PC-9 (cell line): ENCODE results near the gene BCL2. TPM values are rescaled to one million over a fixed set of nuclear protein-coding genes. Genes with fewer than 3 reads are reported as not detected.

Experiments
- BruUV-seq: library from RNA; stranded (reverse); fragments of 400-500 nt; replicated peaks from 2 replicates; lab custom pipeline; 2021; lab: Mats Ljungman, UMichigan
- CTCF ChIA-PET: fragments of 300-600 bp; sonication (Branson Sonifier 250); formaldehyde crosslinking; loops from one replicate; lab custom pipeline; 2022; ENCODE audit warnings: antibody characterized with exemption; lab: Charles Lee
- POLR2A ChIA-PET: fragments of 300-600 bp; sonication (Branson Sonifier 250); formaldehyde crosslinking; loops from one replicate; lab custom pipeline; 2022; ENCODE audit warnings: antibody characterized with exemption; ENCODE audit not compliant: unreplicated experiment; lab: Charles Lee
- DNase-seq, 2 experiments: peaks; one replicate each; pipeline versions ENCODE4 v3.0.0 to v3.0.0-alpha.2; 2015 to 2022; ENCODE audit warnings: mixed read lengths in 1 of 2
- H2AFZ ChIP-seq: fragments of 200-600 bp; sonication (generic); 2 replicates; pipeline ENCODE4 v1.8.1; 2017; ENCODE audit warnings: antibody characterized with exemption
- H3F3A ChIP-seq: fragments of 200-600 bp; sonication (generic); 2 replicates; pipeline ENCODE4 v1.8.1; 2017; ENCODE audit warnings: antibody characterized with exemption, mild to moderate bottlenecking, low read depth; ENCODE audit not compliant: insufficient read depth
- H3K27ac ChIP-seq: fragments of 200-600 bp; sonication (generic); 2 replicates; pipeline ENCODE4 v1.6.1; 2016; ENCODE audit warnings: mixed run types
- H3K27me3 ChIP-seq: fragments of 200-600 bp; sonication (generic); 2 replicates; pipeline ENCODE4 v1.6.1; 2016; ENCODE audit warnings: low read depth, mixed run types; ENCODE audit not compliant: insufficient read depth
- H3K36me3 ChIP-seq: fragments of 200-600 bp; sonication (generic); 2 replicates; pipeline ENCODE4 v1.6.1; 2016; ENCODE audit warnings: low read depth, mixed run types
- H3K4me1 ChIP-seq: fragments of 200-600 bp; sonication (generic); replicated peaks from 2 replicates; pipeline ENCODE4 v1.6.1; 2016; ENCODE audit warnings: mixed run types; ENCODE audit not compliant: insufficient read depth
- H3K4me2 ChIP-seq: fragments of 200-600 bp; sonication (generic); 2 replicates; pipeline ENCODE4 v1.6.1; 2017; ENCODE audit warnings: mixed run types
- H3K4me3 ChIP-seq: fragments of 200-600 bp; sonication (generic); 2 replicates; pipeline ENCODE4 v1.6.1; 2016; ENCODE audit warnings: mixed run types
- H3K79me2 ChIP-seq: fragments of 200-600 bp; sonication (generic); 2 replicates; pipeline ENCODE4 v1.6.1; 2017; ENCODE audit warnings: low read depth, mixed run types
- H3K9me2 ChIP-seq: fragments of 200-600 bp; sonication (generic); 2 replicates; pipeline ENCODE4 v1.8.1; 2017; ENCODE audit warnings: mild to moderate bottlenecking; ENCODE audit not compliant: insufficient read depth
- H3K9me3 ChIP-seq: fragments of 200-600 bp; sonication (generic); 2 replicates; pipeline ENCODE4 v1.8.1; 2016; ENCODE audit warnings: low read depth; ENCODE audit not compliant: insufficient read depth
- H4K20me1 ChIP-seq: fragments of 200-600 bp; sonication (generic); 2 replicates; pipeline ENCODE4 v1.8.1; 2017; ENCODE audit not compliant: insufficient read depth
- EZH2 ChIP-seq: fragments of 200-600 bp; sonication (generic); IDR thresholded peaks from 2 replicates; pipeline ENCODE4 v1.8.0; 2017; ENCODE audit warnings: antibody characterized with exemption, low read depth
- intact Hi-C: fragments of 100-400 bp; cut with micrococcal nuclease; formaldehyde crosslinking; loops from one replicate; pipeline ENCODE4 v1.10.0; 2022; ENCODE audit not compliant: unreplicated experiment
- total RNA-seq: library from RNA; stranded (reverse); gene quantifications from 2 replicates; pipeline ENCODE4 v1.2.3, GENCODE V29; 2021
- TF ChIP-seq, protein P1 (sequence below): fragments of 200-600 bp; sonication (generic); conservative IDR thresholded peaks from 2 replicates; pipeline ENCODE4 v1.6.1; 2017; ENCODE audit warnings: mixed run types, antibody characterized with exemption, mild to moderate bottlenecking, moderate library complexity

BCL2 gene
- total RNA-seq, 1 experiment from 2014 or later, result 2.0 TPM

DNA sequence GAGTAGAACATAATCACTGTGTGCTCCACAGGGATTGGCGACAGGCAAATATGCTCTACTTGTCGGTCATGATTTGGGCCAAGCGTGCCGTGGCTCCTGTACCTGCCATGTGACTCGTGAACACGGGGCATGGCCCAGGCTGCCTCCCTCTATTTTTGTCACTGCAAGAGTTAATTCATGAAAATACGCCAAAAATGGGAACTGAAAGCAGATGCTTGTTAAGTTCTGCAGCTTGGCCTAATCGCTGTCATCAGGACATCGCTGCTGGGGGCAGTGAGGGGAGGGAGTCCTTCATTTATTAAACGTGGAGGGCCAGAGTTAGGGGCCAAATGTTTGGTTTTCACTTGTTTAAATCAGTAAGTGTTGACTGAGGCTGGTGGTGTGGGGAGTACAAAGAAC, 177.8 kb downstream of the BCL2 start:
- H4K20me1 ChIP-seq, result no peaks in the 10 kb centered on the region
- H2AFZ ChIP-seq, result no peak overlapping the region
- POLR2A ChIA-PET, result no interaction called here
- H3K27ac ChIP-seq, result no peak overlapping the region
- H3K9me2 ChIP-seq, result no peaks in the 10 kb centered on the region
- no peak for DNase-seq
- H3K4me1 ChIP-seq, result no peaks in the 10 kb centered on the region
- no peaks in the 10 kb centered on the region for H3K9me3 ChIP-seq
- H3K4me2 ChIP-seq, result no peak overlapping the region
- no TSS peak for BruUV-seq
- no peak overlapping the region for H3K4me3 ChIP-seq
- no peaks in the 10 kb centered on the region for H3K27me3 ChIP-seq
- TF ChIP-seq EZH2, result no peak
- TF ChIP-seq, protein P1, sequence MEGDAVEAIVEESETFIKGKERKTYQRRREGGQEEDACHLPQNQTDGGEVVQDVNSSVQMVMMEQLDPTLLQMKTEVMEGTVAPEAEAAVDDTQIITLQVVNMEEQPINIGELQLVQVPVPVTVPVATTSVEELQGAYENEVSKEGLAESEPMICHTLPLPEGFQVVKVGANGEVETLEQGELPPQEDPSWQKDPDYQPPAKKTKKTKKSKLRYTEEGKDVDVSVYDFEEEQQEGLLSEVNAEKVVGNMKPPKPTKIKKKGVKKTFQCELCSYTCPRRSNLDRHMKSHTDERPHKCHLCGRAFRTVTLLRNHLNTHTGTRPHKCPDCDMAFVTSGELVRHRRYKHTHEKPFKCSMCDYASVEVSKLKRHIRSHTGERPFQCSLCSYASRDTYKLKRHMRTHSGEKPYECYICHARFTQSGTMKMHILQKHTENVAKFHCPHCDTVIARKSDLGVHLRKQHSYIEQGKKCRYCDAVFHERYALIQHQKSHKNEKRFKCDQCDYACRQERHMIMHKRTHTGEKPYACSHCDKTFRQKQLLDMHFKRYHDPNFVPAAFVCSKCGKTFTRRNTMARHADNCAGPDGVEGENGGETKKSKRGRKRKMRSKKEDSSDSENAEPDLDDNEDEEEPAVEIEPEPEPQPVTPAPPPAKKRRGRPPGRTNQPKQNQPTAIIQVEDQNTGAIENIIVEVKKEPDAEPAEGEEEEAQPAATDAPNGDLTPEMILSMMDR, result no peak
- no peaks in the 10 kb centered on the region for H3F3A ChIP-seq
- intact Hi-C loops, result loop anchor here (2.0 kb wide), 1 partner anchor 63 kb away; no protein-coding TSS in a partner anchor
- H3K79me2 ChIP-seq, result no peaks in the 10 kb centered on the region
- no peaks in the 10 kb centered on the region for H3K36me3 ChIP-seq
- CTCF ChIA-PET, result no interaction called here

DNA sequence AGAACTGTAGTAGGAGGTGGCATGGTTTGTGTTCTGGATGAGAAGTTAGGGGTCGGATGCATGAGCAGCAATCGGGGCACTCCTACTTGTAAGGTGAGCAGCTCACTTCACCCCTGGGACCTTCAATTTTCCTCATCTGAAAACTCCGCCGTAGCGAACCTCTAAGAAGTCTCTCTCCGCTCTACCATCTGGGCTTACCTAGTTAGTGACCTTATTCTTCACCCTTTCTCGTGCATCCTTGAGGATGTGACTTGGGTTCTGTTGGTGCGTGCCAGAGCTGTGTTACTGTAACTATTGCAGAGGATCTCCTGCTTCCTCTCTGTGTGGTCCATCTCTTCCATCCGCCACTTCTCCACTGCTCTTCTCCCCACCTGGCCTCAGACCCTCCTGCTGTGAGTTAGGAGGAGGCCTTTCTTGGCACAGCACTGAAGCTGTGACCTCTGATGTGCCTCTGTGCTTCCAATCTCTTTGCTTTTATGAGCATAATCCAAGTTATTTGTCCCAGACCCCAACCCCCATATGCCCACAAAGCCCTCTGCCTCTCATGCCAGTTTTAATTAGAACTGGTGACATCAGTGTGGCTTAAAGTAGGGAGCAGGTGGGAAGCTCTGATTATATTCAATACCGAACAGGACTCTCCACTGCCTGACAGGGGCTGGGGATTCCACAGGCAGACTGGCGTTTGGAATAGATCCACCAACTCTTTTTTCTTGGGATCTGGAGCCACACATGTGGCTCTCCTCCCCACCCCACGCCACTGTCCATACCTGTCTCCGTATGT, 178.4 kb downstream of the BCL2 start:
- Histone ChIP-seq H4K20me1 (no peaks in the 10 kb centered on the region), H3K27ac (no peak overlapping the region), H3K79me2 (no peaks in the 10 kb centered on the region), H3K9me2 (no peaks in the 10 kb centered on the region), H3K4me1 (no peaks in the 10 kb centered on the region), H3K36me3 (no peaks in the 10 kb centered on the region), H3K4me3 (no peak overlapping the region), H2AFZ (no peak overlapping the region), H3K9me3 (no peaks in the 10 kb centered on the region), H3K27me3 (no peaks in the 10 kb centered on the region), H3F3A (no peaks in the 10 kb centered on the region), H3K4me2 (no peak overlapping the region)
- TF ChIP-seq, protein P1, result no peak
- TF ChIP-seq EZH2, result no peak
- CTCF ChIA-PET, result no interaction called here
- POLR2A ChIA-PET, result no interaction called here
- intact Hi-C loops, result no loop called here
- peak in 1 of 2 experiments; percentile 25 for DNase-seq
- BruUV-seq, result no TSS peak

DNA sequence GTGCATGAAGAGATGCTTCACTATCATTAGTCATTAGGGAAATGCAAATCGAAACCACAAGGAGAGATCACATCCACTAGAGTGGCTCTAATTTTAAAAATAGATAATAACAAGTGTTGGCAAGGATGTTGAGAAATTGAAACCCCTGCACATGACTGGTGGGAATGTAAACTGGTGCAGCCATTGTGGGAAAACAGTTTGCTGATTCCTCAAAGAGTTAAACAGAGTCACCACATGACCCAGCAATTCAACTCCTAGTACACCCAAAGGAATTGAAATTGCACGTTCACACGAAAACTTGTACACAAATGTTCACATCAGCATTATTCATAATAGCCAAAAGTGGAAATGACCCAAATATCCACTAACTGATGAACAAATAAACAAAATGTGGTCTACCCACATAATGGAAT, 179.5 kb downstream of the BCL2 start:
- Histone ChIP-seq H3K27me3 (no peaks in the 10 kb centered on the region), H3K9me2 (no peaks in the 10 kb centered on the region), H3K79me2 (no peaks in the 10 kb centered on the region), H3K9me3 (no peaks in the 10 kb centered on the region), H4K20me1 (no peaks in the 10 kb centered on the region), H3K36me3 (no peaks in the 10 kb centered on the region), H3F3A (no peaks in the 10 kb centered on the region), H3K27ac (no peak overlapping the region), H3K4me3 (no peak overlapping the region), H3K4me1 (no peaks in the 10 kb centered on the region), H3K4me2 (no peak overlapping the region), H2AFZ (no peak overlapping the region)
- TF ChIP-seq, protein P1, result no peak
- TF ChIP-seq EZH2, result no peak
- intact Hi-C loops, result no loop called here
- DNase-seq, result no peak
- ChIA-PET POLR2A (no interaction called here), CTCF (no interaction called here)
- no TSS peak for BruUV-seq
